Loucy (cell line): ENCODE results near the gene PABPN1.

Experiments
- CTCF ChIP-seq: fragments of 200-600 bp; sonication (generic); conservative IDR thresholded peaks from 2 replicates; pipeline ENCODE4 v1.5.1; 2014; ENCODE audit warnings: mild to moderate bottlenecking, antibody characterized with exemption, low read length
- EZH2phosphoT487 ChIP-seq: fragments of 200-600 bp; IDR thresholded peaks from 2 replicates; pipeline ENCODE4 v1.6.1; 2018; ENCODE audit warnings: antibody characterized with exemption, mild to moderate bottlenecking, moderate library complexity, borderline replicate concordance

- TF ChIP-seq CTCF: peak; percentile 60
- TF ChIP-seq EZH2phosphoT487: no peak
Observed at GRCh38 chr14:23301288-23301968, 19.8 kb upstream of the PABPN1 start.
